GM19395 (cell line): ENCODE measurements around the gene PLPPR2.
"Not testable (repeated sequence)": the region's sequence is repeated elsewhere in the genome, so short reads cannot be mapped to it uniquely, and the experiment has no call there.

Experiments used
- ATAC-seq: cut with Tn5 transposase; IDR thresholded peaks from one replicate; pipeline ENCODE4 v1.9.1; 2021; ENCODE audit warnings: mild to moderate bottlenecking, moderate library complexity; ENCODE audit not compliant: unreplicated experiment

The PLPPR2 gene

DNA sequence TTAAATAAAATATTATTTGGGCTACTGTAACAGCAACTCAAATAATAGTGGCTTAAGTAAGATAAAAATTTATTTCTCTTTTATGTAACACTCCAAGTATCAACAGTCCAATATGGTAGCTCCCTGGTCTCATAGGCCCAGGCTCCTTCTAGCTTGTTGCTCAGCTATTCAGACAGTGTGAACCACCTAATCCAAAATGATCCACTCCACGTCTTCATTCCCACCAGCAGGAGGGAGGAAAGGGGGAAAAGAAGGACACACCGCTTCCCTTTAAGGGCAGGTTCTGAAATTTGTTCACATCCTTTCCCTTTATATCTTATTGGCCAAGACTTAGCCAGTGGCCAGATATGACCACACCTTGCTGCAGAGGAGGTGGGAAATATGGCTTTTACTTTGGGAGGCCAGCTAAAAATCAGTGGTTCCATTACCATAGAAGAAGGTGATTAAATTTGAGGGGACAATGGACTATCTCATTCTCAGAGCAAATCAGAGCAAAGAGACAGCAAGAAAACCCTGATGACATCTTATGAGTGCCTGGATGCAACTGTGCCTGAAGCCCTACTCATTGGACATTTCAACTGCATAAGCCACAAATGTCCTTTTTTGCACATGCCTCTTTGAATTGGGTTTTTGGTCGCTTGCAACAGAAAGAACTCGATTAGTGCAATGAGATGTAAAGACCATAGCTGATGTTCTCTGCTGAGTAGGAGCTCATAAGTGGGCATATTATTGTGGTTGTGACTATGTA is 35.9 kb downstream of the PLPPR2 start:
- ATAC-seq: no peak

DNA sequence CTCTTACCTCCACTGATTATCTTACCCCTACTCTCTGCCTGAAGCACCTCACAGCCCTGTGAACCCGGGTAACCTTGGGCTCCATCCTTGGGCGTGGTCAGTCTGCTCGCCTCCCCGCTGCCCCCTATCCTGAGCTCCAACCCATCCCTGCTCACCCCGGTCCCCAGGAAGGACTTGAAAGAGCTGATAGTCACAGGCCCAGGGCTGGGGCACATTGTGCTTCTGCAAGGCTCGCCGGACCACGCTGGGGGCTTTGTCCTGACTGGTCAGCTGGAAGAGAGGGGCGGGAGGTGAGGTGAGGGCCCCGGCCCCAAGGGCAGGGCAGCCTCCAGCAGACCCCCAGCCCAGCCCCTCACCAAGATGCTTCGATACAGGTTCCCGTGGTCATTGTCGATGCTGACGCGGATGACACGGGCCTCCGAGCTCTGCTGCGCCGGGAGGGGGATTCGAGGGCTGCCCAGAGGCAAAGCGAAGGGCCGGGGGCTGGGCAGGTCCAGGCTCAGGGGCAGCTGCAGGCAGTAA is 41.9 kb downstream of the PLPPR2 start:
- ATAC-seq: no peak

DNA sequence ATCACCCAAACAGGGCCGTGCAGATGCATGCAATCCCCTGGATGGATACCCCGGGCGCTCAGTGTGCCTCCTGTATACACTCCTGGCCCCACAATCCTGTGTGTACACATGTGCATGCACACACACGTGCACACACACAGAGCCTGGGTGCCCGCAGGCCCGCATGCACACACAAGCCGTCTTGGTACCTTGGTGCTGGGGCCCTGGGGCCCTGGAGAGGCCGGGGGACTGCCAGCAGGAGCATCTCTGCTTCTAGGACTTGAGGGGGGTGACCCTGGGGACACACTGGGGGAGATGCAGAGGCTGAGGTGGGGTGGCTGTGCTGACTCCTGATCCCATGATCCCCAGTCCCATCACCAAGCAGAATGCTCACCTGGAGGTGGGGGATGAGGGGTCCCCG is 44.4 kb downstream of the PLPPR2 start:
- ATAC-seq: no peak

DNA sequence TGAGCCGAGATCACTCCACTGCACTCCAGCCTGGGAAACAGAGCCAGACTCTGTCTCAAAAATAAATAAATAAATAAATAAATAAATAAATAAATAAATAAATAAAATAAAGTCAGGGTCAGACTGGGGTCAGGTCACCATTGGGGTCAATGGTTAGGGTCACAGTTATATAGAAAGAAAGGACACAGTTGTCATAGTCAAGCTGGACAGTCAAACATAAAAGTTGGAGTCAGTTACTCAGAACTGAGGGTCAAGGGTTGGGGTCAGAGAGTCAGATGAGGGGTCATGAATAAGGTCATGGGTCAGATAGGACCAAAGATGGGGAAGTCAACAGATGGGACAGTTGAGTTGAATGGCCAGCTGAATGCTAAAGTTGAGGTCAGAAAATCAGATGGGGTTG is 45.6 kb downstream of the PLPPR2 start:
- ATAC-seq: no peak

DNA sequence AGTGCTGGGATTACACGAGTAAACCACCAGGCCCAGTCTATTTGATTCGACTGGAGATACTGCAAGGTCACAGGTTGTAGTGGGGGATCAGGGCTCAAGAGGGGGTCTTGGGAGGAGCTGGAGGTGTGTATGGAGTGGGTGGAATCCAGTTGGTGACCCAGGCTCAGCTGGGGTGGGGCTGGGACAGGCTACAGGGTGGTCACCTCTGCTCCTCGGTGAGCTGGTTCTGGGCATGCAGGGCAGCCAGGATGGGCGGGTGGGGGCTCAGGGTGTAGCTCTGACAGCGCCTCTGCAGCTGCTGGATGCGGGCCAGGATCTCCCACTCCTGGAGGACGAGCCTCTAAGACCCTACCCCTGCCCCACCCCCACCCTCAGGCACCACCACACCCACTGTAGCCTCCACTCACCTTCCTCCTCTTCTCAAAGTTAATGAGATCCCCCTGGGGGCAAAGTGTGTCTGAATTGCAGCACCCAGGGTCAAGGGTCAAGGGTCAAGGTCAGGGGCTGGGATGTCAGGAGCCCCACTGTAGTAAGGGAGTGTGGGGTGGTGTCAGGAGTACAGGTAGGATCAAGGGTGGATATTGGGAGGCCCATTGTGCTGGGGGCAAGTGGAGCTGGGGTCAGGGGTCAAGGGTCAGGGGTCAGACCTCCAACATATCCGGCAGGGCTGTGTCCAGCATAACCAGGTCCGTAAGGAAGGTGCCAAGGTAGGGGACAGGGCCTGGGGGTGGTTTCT is 46.7 kb downstream of the PLPPR2 start:
- ATAC-seq: no peak

DNA sequence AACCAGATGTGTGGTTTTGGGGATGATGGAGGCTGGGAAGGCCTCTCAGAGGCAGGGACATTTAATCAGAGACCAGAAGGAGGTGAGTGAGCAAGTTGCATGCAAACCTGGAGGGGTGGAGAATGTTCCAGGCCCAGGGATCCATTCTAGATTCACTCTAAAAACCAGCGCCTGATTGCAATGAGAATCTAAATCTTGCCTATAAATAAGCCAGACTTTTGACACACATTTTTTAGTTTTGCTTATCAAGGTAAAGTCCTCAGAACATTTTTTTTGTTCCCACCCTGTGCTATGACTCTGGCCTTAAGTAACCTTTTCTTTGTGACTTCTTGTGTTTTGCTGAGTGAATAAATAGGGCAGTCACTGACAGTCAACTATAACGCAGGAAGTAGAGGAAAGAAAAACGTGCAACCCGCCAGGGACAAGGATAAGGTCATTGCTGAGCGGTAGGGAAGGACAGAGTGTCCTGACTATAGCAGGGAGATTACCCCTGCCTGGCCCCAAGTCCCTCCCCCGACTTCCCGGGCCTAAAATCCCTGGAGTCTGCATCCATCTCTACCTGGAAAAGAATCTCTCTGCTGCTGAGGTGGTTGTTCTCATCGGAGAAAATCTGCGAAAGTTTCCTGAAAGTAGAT is 49.5 kb downstream of the PLPPR2 start:
- ATAC-seq: no peak

DNA sequence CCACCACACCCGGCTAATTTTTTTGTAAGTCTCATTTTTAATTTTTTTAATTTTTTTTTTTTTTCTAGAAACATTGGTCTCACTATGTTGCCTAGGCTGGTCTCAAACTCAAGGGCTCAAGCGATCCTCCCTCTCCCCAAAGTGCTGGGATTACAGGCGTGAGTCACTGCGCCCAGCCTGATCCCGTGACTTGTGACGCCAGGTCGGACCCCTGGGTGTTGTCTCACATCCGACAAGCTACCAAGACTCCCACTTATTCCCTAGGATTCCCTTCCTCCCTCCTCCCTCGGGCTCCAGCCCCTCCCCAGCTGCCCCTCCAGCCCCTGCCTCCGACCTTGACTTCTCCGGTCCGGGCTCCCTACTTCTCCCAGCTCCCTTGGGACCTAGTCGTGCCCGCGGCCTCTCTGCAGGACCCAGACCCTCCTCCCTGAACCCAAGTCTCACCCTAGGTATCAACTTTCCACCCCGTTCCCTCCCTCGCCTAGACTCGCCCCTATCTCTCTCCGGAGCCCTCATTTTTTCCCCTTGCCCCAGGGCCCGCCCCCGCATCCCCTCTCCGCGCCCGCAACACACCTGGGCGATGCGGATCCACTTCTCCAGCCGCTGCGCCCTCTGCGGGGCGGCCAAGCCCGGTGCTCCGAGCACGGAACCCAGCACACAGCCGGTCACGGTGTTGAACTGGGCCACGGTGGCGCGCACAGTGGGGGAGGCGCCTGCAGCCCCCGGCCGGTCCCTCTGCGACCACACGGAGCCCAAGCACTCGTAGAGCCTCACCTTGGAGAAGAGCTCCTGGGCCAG is 50.8 kb downstream of the PLPPR2 start:
- no peak for ATAC-seq

DNA sequence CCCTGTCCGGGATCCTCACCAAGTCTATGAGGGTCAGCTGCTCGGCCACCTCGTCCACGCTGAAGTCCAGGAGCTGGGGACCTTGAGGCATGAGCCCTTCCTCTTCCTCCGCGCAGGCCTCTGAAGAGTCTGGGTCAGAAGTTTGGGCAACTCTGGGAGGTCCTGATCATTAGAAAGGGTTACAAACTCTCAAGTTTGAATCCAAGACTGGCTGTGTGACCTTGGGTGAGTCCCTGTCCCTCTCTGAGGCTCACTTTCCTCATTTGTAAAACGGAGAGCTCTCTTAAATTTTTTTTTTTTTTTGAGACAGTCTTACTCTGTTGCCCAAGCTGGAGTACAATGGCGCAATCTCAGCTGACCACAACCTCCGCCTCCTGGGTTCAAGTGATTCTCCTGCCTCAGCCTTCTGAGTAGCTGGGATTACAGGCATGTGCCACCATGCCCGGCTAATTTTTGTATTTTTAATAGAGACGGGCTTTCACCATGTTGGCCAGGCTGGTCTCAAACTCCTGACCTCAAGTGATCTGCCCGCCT is 51.5 kb downstream of the PLPPR2 start:
- not testable (repeated sequence) for ATAC-seq

DNA sequence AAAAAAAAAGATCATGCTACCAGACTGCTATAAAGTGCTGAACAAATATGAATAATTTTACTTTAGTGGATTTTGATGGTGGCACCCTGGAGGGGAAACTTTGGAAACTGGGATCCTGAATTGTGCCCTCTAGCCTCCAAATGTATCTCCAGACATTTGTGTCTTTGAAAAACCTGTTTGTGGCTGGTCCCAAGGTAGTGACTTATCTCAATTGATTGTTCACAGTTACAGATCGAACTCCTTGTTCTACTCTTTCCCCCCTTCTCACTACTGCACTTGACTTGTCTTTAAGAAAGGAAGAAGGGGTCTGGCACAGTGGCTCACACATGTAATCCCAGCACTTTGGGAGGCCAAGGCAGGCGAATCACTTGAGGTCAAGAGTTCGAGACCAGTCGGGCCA is 53.4 kb downstream of the PLPPR2 start:
- no peak for ATAC-seq

DNA sequence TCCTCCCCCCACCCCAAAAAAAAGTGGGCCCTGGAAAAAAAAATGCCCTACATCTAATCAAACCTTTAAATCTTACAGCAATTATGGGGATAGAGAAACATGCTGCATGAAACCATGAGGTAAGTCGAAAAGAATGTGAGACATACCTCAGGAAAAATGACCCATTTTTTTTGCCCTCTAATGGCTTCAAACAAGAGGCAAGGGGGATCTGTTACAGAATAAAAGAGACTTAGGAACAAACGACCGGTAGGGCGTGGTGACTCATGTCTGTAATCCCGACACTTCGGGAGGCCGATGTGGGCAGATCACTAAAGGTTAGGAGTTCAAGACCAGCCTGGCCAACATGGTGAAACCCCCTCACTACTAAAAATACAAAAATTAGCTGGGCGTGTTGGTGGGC is 55.5 kb downstream of the PLPPR2 start:
- no peak for ATAC-seq

DNA sequence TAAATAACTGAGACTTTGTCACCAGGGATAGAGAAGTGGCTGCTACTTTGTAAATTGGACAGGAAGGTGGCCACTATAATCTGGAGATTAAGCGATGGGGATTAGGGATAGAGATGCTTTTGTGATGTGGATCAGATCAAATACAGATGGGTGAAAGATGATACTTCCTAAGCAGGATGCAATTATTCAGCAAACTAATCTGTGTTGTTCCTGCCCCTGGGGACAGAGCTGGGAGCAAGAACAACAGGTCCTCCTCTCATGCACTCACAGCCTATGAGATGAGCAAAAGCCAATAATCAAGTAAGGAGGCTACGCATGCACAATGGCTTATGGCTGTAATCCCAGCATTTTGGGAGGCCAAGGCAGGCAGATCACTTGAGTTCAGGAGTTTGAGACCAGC is 59.3 kb downstream of the PLPPR2 start:
- ATAC-seq: no peak
